Frontal cortex (tissue), 4 donors: ENCODE measurements around the gene CSMD2. TPM values are rescaled to one million over a fixed set of nuclear protein-coding genes. Genes with fewer than 3 reads are reported as not detected.

Experiments used
- DNase-seq, 2 donors: peaks; one replicate each; pipeline ENCODE4 v3.0.0; 2012; ENCODE audit warnings: low spot score in 2 of 2
- FAIRE-seq: peaks from 2 replicates; lab custom pipeline; 2012; peaks lifted over from hg19 to GRCh38; lab: Jason Lieb, UNC
- total RNA-seq: library from RNA; depleted of rRNA; stranded (reverse); fragments of >200 nt; gene quantifications from one replicate; pipeline ENCODE4 v1.2.3, GENCODE V29; 2014
- donor health status: control.
- donor health status: control.
- donor health status: control.

Gene CSMD2
- total RNA-seq, 1 donor from 2014 or later: 23.6 TPM

- FAIRE-seq: no peak
- peak; percentile 63 to 75 for DNase-seq
Observed at GRCh38 chr1:34162852-34163766, 1.9 kb downstream of the CSMD2 start.

- DNase-seq: no peak
- FAIRE-seq: no peak
Observed at GRCh38 chr1:34156739-34157138, 8.3 kb downstream of the CSMD2 start.

GRCh38 chr1:34155860-34156259 is 9.2 kb downstream of the CSMD2 start:
- DNase-seq (no peak), FAIRE-seq (no peak)

GRCh38 chr1:34153246-34153645 is 11.8 kb downstream of the CSMD2 start:
- FAIRE-seq: no peak
- no peak for DNase-seq

- FAIRE-seq (no peak), DNase-seq (no peak)
Observed at GRCh38 chr1:34149501-34149900, 15.5 kb downstream of the CSMD2 start.

GRCh38 chr1:34147301-34147700 is 17.7 kb downstream of the CSMD2 start:
- DNase-seq (no peak), FAIRE-seq (no peak)

- FAIRE-seq (no peak), DNase-seq (no peak)
Observed at GRCh38 chr1:34144766-34145165, 20.3 kb downstream of the CSMD2 start.

GRCh38 chr1:34143975-34144374 is 21.1 kb downstream of the CSMD2 start:
- no peak for FAIRE-seq
- no peak for DNase-seq

GRCh38 chr1:34140011-34140676 is 24.9 kb downstream of the CSMD2 start:
- no peak for DNase-seq

GRCh38 chr1:34137411-34137810 is 27.6 kb downstream of the CSMD2 start:
- DNase-seq (no peak), FAIRE-seq (no peak)

More at GRCh38 chr1:34140011-34140676, 24.9 kb downstream of the CSMD2 start:
- FAIRE-seq: no peak

GRCh38 chr1:34132161-34132420 is 32.9 kb downstream of the CSMD2 start:
- FAIRE-seq (no peak), DNase-seq (no peak)

GRCh38 chr1:34131396-34132160 is 33.5 kb downstream of the CSMD2 start:
- FAIRE-seq (no peak), DNase-seq (no peak)

- no peak for FAIRE-seq
- no peak for DNase-seq
Observed at GRCh38 chr1:34130306-34130705, 34.7 kb downstream of the CSMD2 start.

GRCh38 chr1:34129630-34130029 is 35.4 kb downstream of the CSMD2 start:
- FAIRE-seq: no peak
- no peak for DNase-seq

- FAIRE-seq: no peak
- no peak for DNase-seq
Observed at GRCh38 chr1:34128186-34128889, 36.7 kb downstream of the CSMD2 start.

- DNase-seq (no peak), FAIRE-seq (no peak)
Observed at GRCh38 chr1:34127006-34128000, 37.7 kb downstream of the CSMD2 start.

- no peak for FAIRE-seq
- DNase-seq: no peak
Observed at GRCh38 chr1:34126486-34126885, 38.5 kb downstream of the CSMD2 start.

GRCh38 chr1:34125721-34126380 is 39.2 kb downstream of the CSMD2 start:
- no peak for DNase-seq
- no peak for FAIRE-seq
